ENCODE results near the gene EFNB3. TPM values are rescaled to one million over a fixed set of nuclear protein-coding genes. Genes with fewer than 3 reads are reported as not detected.
A peak's percentile ranks its signal among the peaks of the same experiment; 100 is the strongest.

Gene EFNB3
- total RNA-seq, 2 donors from 2014 or later: 0.33 to 0.78 TPM

DNA sequence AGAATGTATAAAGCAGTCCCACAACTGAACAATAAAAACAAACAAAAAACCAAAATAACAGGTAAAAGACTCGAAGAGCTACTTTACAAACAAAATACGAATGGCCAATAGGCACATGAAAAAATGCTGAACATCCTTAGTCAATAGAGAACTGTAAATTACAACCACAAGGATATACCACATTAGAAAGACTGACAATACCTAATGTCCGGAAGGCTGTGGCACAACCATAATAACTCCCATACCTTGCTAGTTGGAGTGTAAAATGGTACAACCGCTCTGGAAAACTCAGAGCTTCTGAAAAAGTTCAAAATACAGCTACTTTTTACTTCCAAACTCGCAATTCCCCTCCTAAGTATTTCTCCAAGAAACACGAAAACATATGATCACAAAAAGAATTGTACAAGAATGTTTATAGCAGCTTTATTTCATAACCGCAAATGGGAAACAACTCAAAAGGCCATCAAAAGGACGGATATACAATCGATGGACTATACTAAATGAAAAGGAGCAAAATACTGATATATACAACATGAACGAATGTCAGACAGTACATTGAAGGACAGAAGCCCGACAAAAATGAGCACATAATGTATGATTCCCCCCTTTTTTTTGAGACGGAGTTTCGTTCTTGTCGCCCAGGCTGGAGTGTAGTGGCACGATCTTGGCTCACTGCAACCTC lies 20.0 kb upstream of the EFNB3 start:
- H3K4me3 ChIP-seq: peak overlapping the region in 1 of 2 donors; percentile 66
- H3K27me3 ChIP-seq: no peaks in the 10 kb centered on the region
- no peaks in the 10 kb centered on the region for H3K36me3 ChIP-seq (replicated peaks in 1 of 2; ENCODE audit: insufficient read depth in 1 of 2, low read depth in 2 of 2)
- intact Hi-C loops (cut with DNase I): no loop called here
- no peak for ATAC-seq
- WGBS, 2 donors: 41 to 42% methylated on average over 15 of the region's 15 CpGs
- no peaks in the 10 kb centered on the region for H3K9me3 ChIP-seq
- peak overlapping the region; percentile 94 to 97 (median 96) for H3K27ac ChIP-seq
- H3K4me1 ChIP-seq: peaks cover 32% of the 10 kb centered on the region
- TF ChIP-seq, protein P1, sequence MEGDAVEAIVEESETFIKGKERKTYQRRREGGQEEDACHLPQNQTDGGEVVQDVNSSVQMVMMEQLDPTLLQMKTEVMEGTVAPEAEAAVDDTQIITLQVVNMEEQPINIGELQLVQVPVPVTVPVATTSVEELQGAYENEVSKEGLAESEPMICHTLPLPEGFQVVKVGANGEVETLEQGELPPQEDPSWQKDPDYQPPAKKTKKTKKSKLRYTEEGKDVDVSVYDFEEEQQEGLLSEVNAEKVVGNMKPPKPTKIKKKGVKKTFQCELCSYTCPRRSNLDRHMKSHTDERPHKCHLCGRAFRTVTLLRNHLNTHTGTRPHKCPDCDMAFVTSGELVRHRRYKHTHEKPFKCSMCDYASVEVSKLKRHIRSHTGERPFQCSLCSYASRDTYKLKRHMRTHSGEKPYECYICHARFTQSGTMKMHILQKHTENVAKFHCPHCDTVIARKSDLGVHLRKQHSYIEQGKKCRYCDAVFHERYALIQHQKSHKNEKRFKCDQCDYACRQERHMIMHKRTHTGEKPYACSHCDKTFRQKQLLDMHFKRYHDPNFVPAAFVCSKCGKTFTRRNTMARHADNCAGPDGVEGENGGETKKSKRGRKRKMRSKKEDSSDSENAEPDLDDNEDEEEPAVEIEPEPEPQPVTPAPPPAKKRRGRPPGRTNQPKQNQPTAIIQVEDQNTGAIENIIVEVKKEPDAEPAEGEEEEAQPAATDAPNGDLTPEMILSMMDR (IDR thresholded peaks at IDR 0.05): no peak
- no peak for TF ChIP-seq POLR2A (IDR thresholded peaks at IDR 0.05)
- no peak for DNase-seq

DNA sequence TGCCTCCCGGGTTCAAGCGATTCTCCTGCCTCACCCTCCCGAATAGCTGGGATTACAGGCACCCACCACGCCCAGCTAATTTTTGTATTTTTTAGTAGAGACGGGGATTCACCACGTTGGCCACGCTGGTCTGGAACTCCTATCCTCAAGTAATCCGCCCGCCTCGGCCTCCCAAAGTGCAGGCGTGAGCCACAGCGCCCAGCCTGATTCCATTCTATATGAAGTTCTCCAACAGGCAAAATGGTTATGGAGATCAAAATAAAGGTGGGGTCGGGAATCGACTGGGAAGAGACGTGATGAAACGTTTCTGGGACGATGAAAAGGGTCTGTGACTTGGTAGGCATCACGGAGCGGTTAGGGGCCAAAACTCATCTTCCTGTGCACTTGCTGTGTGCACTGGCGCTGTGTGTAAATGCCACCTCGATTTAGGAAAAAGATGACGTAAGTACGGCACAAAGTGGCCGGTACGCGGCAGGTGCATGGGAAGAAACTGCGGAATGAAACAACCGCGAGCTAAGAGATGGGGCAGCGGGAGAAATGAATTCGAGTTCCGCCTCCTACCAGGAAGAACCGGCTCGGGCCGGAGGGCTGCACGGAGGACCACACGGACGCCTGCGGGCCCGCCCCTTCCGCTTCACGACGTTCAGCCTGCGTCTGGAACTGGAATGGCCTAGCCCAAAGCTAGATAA lies 19.3 kb upstream of the EFNB3 start:
- no peaks in the 10 kb centered on the region for H3K9me3 ChIP-seq
- H3K27me3 ChIP-seq: no peaks in the 10 kb centered on the region
- intact Hi-C loops (cut with DNase I): no loop called here
- peak; percentile 92 to 94 (median 93) for DNase-seq
- ATAC-seq: peak; percentile 76
- TF ChIP-seq, protein P1 (IDR thresholded peaks at IDR 0.05): no peak
- peak; percentile 15 to 57 (median 55) for TF ChIP-seq POLR2A (IDR thresholded peaks at IDR 0.05)
- 1 to 2% methylated on average over 39 to 44 of the region's 44 CpGs for WGBS, 2 donors
- H3K4me1 ChIP-seq: peaks cover 32% of the 10 kb centered on the region
- H3K27ac ChIP-seq: peak overlapping the region; percentile 94 to 97 (median 96)
- no peaks in the 10 kb centered on the region for H3K36me3 ChIP-seq (replicated peaks in 1 of 2; ENCODE audit: insufficient read depth in 1 of 2, low read depth in 2 of 2)
- peak overlapping the region in 1 of 2 donors; percentile 66 for H3K4me3 ChIP-seq

DNA sequence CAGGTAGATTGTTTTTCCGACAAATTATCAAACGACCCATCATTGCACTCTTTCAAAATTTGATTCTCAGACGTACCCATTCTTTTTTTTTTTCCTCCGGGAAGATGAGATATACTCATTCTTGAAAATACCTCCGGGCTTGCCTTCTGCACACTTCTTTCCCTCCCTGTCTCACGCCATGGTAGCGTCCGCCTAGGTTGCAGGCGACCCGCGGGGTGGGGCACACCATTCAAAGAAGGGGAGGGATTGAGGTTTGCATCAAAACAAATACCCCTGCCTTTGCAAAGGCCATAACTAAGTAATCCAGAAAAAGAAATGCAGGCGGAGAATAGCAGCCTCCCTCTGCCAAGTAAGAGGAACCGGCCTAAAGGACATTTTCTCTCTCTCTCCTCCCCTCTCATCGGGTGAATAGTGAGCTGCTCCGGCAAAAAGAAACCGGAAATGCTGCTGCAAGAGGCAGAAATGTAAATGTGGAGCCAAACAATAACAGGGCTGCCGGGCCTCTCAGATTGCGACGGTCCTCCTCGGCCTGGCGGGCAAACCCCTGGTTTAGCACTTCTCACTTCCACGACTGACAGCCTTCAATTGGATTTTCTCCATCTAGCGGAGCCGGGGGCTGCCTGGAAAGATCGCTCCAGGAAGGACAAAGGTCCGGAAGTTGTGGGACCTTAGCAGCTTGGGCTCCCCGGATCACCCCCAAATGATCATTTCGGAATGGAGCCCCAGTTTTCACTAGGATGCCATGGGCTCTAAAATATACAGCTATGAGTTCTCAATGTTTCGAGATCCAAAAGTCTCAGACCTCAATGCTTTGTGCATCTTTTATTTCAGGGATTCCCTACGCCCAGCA lies 18.6 kb upstream of the EFNB3 start:
- ATAC-seq (peak; percentile 65), DNase-seq (peak; percentile 69 to 78 (median 76))
- Histone ChIP-seq H3K36me3 (replicated peaks in 1 of 2; ENCODE audit: insufficient read depth in 1 of 2, low read depth in 2 of 2) (no peaks in the 10 kb centered on the region), H3K9me3 (no peaks in the 10 kb centered on the region), H3K4me3 (peak overlapping the region; percentile 57 to 66), H3K27me3 (no peaks in the 10 kb centered on the region), H3K27ac (peak overlapping the region; percentile 94 to 97 (median 96)), H3K4me1 (peaks cover 32% of the 10 kb centered on the region)
- TF ChIP-seq, protein P1 (IDR thresholded peaks at IDR 0.05): peak in 4 of 7 experiments; percentile 2 to 23 (median 3)
- TF ChIP-seq POLR2A (IDR thresholded peaks at IDR 0.05): peak; percentile 78 to 92 (median 88)
- 0% methylated on average over 28 to 30 of the region's 30 CpGs for WGBS, 2 donors
- intact Hi-C loops (cut with DNase I): no loop called here

DNA sequence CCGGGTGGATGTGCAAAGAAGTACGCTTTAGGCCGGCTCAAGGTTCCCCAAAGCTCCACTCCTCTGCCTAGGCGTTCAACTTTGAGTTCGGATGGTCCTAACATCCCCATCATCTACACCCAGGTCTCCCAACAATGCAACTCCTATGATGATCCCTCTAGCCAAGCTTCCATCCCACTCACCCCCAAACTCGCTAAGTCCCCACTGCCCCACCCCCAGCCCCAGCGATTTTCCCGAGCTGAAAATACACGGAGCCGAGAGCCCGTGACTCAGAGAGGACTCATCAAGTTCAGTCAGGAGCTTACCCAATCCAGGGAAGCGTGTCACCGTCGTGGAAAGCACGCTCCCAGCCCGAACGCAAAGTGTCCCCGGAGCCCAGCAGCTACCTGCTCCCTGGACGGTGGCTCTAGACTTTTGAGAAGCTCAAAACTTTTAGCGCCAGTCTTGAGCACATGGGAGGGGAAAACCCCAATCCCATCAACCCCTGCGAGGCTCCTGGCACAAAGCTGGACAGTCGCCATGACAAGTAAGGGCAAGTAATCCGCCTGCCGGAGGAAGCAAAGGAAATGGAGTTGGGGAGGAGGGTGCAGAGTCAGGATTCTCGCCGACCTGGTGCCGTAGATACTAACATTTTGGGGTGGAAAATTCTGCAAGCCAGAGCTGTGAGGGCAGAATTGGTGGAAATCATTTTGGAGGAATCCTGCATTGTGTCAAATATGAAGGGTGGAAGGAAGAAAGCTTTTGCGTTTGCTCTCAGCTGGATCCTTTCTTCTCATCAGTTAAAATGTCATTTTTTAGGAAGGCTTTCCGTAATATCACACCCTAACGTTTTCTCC lies 17.7 kb upstream of the EFNB3 start, which contains the start of gene TP53:
TSS of gene TP53 (minus strand) at position 419 of the 836 bp plus-strand sequence. CDS start 10,896 bp downstream, outside the sequence.
- peak within 1 kb of the TSS; percentile 57 to 66 for H3K4me3 ChIP-seq
- ATAC-seq (peak; percentile 66), DNase-seq (peak; percentile 89 to 95 (median 94))
- no peaks in the 10 kb centered on the region for H3K9me3 ChIP-seq
- H3K27ac ChIP-seq: peak within 1 kb of the TSS; percentile 94 to 97 (median 96)
- H3K36me3 ChIP-seq (replicated peaks in 1 of 2; ENCODE audit: insufficient read depth in 1 of 2, low read depth in 2 of 2): no peaks in the 10 kb centered on the region
- intact Hi-C loops (cut with DNase I): no loop called here
- WGBS, 2 donors: 0 to 1% methylated on average over 15 to 30 of the region's 30 CpGs
- TF ChIP-seq, protein P1 (IDR thresholded peaks at IDR 0.05): peak in 2 of 7 experiments; percentile 31 to 35
- peak; percentile 53 to 87 (median 84) for TF ChIP-seq POLR2A (IDR thresholded peaks at IDR 0.05)
- H3K27me3 ChIP-seq: no peaks in the 10 kb centered on the region
- peaks cover 32% of the 10 kb centered on the region for H3K4me1 ChIP-seq
